ENCODE results near the gene CA12.
A peak's percentile ranks its signal among the peaks of the same experiment; 100 is the strongest.

Gene CA12

DNA sequence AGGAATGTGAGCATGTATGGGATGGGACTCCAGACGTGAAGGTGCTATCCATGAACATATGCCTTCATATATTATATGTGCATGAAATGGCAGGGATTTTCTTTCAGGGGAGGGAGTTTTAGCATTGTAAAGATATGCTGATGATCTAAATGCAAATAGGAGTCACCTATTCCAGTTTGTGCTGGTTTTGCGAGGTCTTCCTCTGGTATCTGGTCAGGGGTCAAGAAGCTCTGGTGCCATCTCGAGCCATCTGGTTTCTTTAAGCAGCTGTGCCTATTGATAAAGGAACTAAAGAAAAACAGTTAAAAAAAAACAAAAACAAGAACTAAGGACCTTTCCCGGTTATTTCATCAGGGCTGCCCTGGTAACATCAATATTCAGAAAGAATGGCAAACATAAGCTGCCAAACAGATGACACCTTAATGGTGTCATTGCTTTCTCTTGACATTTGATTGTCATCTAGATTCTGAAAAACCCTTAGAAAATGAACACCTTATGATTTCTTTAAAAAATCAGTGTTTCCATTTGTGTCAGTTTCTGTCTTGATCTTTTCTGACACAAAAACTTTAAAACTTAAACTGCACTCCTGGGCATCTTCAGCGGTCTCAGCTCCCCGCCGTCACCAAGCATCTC lies 81.6 kb downstream of the CA12 start:
- DNase-seq, result no peak

DNA sequence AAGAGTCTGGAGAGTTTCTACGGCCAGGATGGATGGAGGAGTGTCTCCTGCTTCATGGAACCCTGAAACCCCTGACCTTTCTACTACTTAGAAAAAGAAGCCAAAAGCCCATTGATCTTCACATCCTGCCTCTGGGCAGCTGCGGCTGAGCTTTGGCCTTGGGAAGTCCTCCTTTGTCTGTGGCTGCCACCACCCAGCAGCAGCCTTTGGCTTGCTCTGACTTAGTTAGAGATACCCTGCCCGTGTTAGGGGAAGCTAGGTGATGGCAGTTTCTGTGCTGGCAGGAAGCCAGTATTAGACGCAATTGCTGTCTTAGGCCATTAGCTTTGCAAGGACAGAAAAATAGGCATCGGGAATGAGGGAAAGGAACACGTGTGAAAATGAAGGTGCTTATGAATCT lies 85.5 kb downstream of the CA12 start:
- peak in 1 of 2 experiments; percentile 13 for DNase-seq

DNA sequence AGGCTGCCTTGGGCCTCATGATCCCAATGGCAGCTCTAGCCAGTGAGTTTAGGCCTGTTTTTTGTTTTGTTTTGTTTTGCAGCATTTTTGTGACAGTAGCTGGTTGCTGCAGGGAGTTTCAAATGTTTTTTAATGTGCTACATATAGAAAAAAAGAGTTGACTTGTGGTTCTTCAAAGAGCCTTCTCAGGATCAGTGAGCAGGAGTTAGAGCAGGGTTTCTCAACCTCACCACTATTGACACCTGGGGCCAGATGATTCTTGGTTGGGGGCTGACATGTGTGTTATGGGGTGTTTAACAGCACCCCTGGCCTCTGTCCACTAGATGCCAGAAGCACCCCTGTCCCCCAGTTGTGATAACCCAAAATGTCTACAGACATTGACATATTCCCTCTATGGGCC lies 86.3 kb downstream of the CA12 start:
- no peak for DNase-seq

- DNase-seq, result no peak
Observed at GRCh38 chr15:63294359-63294758, 87.3 kb downstream of the CA12 start.

- no peak for DNase-seq
Observed at GRCh38 chr15:63292771-63293170, 88.9 kb downstream of the CA12 start.

DNA sequence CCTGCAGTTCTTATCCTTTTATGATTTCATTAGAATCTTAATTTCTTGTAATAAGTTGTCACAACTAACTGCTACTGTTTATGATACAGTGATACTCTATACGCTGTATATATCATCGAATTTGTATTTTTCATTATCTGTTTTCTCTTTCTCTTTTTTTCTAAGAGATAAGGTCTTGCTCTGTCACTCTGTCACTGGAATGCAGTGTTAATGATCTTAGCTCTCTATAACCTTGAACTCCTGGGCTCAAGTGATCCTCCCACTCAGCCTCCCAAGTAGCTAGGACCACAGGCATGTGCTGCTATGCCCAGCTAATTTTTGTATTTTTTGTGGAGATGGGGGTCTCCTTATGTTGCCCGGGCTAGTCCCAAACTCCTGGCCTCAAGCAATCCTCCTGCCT lies 89.4 kb downstream of the CA12 start:
- no peak for DNase-seq

DNA sequence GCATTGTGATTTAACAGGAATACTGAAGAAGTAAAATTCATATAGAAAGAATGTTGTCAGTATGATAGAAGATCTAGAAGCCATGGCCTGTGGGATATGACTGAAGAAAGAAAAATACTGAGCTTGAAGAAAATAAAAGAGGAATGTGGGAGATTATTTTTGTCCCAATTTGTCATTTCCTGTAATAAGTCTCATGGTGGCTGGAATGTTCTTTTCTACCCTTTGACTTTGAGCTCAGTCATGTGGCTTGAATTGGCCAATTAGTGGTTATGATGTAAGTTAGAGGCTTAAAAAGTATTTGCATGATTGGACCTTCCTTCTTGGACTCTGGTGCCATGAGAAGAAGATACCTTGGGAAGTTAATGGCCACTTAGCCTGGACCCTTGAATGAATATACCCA lies 90.1 kb downstream of the CA12 start:
- no peak for DNase-seq

- peak; percentile 50 to 64 for DNase-seq
Observed at GRCh38 chr15:63288778-63289378, 92.8 kb downstream of the CA12 start.

DNA sequence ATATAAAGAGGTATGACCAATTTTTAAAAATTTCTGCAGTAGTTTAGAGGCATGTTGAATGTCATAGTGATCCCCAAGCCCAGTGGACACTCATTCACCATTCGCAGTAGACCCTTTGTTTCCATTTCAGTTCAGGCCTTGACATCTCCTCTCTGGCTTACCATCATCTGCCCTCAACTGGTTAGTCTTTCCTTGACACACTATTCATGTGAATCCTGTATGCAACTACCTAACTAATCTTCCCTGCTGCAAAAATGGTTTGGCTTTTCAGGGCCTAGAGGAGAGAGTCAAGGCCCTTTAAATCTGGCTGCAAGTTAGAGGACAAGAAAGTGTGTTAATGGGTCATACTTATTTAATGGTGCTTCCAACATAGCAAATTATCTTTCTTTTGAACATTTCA lies 93.3 kb downstream of the CA12 start:
- DNase-seq, result no peak

DNA sequence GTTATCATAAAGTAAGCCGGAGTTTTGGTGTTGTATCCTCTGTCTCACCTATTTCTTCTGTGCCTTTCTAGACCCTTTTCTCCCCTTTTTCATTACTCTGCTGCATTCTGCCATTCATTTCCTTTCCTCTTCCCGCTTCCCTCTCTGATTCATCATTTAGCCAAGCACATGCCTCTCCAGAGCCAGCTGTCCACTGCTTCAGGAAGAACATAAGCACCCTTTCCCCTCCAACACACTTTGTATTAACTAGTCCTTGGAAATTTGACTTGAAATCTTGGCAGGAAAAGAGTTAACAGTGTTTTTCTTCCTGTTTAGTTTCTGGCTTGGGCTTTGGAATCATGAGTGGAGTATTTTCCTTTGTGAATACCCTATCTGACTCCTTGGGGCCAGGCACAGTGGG lies 94.5 kb downstream of the CA12 start:
- DNase-seq, result no peak

GRCh38 chr15:63284335-63284734 lies 97.3 kb downstream of the CA12 start:
- no peak for DNase-seq

- DNase-seq, result no peak
Observed at GRCh38 chr15:63283126-63283525, 98.5 kb downstream of the CA12 start.

DNA sequence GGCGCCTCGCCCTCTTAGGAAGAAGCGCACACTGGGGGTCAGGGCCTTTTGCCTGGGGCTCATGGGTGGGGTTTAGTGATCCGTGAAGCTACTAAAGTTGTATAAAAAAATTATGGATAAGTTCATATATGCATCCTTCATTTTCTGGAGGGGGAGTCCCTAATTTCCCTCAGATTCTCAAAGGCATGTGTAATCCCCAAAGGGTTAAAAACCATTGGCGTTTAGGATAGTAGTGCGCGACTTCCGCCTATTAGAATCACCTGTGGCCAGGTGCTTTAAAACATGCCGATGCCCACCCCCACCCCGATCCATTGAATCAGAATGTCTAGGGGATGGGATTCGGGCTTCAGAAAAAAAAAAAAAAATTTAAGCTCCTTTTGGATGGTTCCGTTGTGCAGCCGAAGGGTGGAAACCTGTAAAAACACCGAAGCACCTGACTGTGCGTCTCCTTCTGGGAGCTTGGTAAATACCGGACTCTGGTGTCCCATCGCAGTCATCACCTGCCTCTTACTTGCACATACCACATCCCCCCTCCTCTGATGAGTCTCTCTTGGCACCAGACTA lies 103.7 kb downstream of the CA12 start:
- peak in 1 of 2 experiments; percentile 38 for DNase-seq

- peak; percentile 78 to 81 for DNase-seq
Observed at GRCh38 chr15:63277038-63277892, 104.4 kb downstream of the CA12 start, which contains the start of gene APH1B. APH1B (plus strand) TSS chr15:63277605; CDS start chr15:63277624, 19 bp downstream.

- DNase-seq, result no peak
Observed at GRCh38 chr15:63276342-63277037, 105.2 kb downstream of the CA12 start.

GRCh38 chr15:63274427-63274826 lies 107.2 kb downstream of the CA12 start:
- no peak for DNase-seq

Data from NCI-H2081 (cell line).